ENCODE data around the gene RPL13A. TPM values are rescaled to one million over a fixed set of nuclear protein-coding genes. Genes with fewer than 3 reads are reported as not detected.

The RPL13A gene
- total and polyA plus RNA-seq, 2 donors (not counting 3 experiments of a cell fraction or from before 2014, with no cell fraction given): 2,291 to 4,148 TPM

DNA sequence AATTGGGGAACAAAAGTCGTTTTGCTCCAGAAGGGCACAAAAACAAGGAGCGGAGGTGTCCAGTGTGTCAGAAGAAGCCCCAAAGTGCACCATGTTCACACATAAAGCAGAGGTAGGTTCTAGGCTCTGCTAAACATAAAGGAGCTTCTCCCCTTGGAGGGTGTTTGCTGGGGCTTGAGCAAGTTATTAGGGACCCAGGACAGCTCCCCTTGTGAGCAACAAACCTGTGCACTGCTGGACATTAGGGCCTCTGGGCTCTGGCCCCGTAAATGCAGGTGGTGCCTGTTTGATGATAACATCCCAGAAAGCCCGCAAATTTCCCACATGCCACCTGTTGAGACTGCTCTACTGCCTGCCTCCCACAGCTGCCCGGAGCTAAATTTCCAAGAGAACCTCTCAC lies 51.2 kb downstream of the RPL13A start:
- peaks cover 4% of the 10 kb centered on the region for H3K4me1 ChIP-seq (ENCODE audit: control insufficient read depth, extremely low read depth, insufficient read depth, low read length)
- H3K4me2 ChIP-seq (ENCODE audit: insufficient read depth, low read length): no peak overlapping the region
- no peak for TF ChIP-seq POLR2A (IDR thresholded peaks at IDR 0.05; ENCODE audit: low read depth, low read length)
- TF ChIP-seq POLR2AphosphoS5 (IDR thresholded peaks at IDR 0.05; ENCODE audit: insufficient read depth, low read depth, low read length): no peak
- no peak for TF ChIP-seq MYC (IDR thresholded peaks at IDR 0.05; ENCODE audit: low read depth, low read length)
- TF ChIP-seq GATA2 (IDR thresholded peaks at IDR 0.05; ENCODE audit: insufficient read depth, insufficient read length, low read depth, low read length): no peak
- TF ChIP-seq FOS (IDR thresholded peaks at IDR 0.05; ENCODE audit: borderline replicate concordance, insufficient read depth, low read length): no peak
- no peak for TF ChIP-seq JUN (IDR thresholded peaks at IDR 0.05; ENCODE audit: borderline replicate concordance, insufficient read depth, insufficient read length, low read depth)
- TF ChIP-seq, protein P1, sequence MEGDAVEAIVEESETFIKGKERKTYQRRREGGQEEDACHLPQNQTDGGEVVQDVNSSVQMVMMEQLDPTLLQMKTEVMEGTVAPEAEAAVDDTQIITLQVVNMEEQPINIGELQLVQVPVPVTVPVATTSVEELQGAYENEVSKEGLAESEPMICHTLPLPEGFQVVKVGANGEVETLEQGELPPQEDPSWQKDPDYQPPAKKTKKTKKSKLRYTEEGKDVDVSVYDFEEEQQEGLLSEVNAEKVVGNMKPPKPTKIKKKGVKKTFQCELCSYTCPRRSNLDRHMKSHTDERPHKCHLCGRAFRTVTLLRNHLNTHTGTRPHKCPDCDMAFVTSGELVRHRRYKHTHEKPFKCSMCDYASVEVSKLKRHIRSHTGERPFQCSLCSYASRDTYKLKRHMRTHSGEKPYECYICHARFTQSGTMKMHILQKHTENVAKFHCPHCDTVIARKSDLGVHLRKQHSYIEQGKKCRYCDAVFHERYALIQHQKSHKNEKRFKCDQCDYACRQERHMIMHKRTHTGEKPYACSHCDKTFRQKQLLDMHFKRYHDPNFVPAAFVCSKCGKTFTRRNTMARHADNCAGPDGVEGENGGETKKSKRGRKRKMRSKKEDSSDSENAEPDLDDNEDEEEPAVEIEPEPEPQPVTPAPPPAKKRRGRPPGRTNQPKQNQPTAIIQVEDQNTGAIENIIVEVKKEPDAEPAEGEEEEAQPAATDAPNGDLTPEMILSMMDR (IDR thresholded peaks at IDR 0.05; ENCODE audit: extremely low read depth in 1 of 2, insufficient read depth in 1 of 2, low read depth in 1 of 2, low read length in 2 of 2): no peak
- no peak for TF ChIP-seq EZH2 (IDR thresholded peaks at IDR 0.05; ENCODE audit: borderline replicate concordance, low read depth, low read length, severe bottlenecking)
- no peaks in the 10 kb centered on the region for H3K9me1 ChIP-seq (replicated peaks; ENCODE audit: control insufficient read depth, extremely low read depth, insufficient read depth, low read length)
- H3K9ac ChIP-seq (replicated peaks; ENCODE audit: extremely low read depth, insufficient read depth, low read length): no peak overlapping the region
- BruUV-seq (replicated peaks): no TSS peak
- DNase-seq (ENCODE audit: low read depth, low spot score) (no peak), FAIRE-seq (no peak)
- H4K20me1 ChIP-seq (replicated peaks; ENCODE audit: control insufficient read depth, extremely low read depth, insufficient read depth, low read length): no peaks in the 10 kb centered on the region
- H2AFZ ChIP-seq (ENCODE audit: low read depth, low read length): no peak overlapping the region
- intact Hi-C loops (cut with micrococcal nuclease) (no loop called here), dilution Hi-C loops (cut with MboI; ENCODE audit: extremely low pct_ligation_motif_present, low sequenced_read_pairs) (no loop called here)
- no peaks in the 10 kb centered on the region for H3K27me3 ChIP-seq (ENCODE audit: control insufficient read depth in 2 of 2, insufficient read depth in 2 of 2, low read length in 2 of 2)
- H3K27ac ChIP-seq (ENCODE audit: insufficient read depth, low read depth, low read length): no peak overlapping the region
- H3K79me2 ChIP-seq (ENCODE audit: control insufficient read depth, insufficient read depth, low read length): no peaks in the 10 kb centered on the region
- no peaks in the 10 kb centered on the region for H3K9me3 ChIP-seq (replicated peaks; ENCODE audit: control insufficient read depth, insufficient read depth, low read length)
- H3K4me3 ChIP-seq (replicated peaks in 1 of 3; ENCODE audit: insufficient read depth in 1 of 3, low read depth in 1 of 3, low read length in 3 of 3): no peak overlapping the region
- peaks cover 11 to 15% of the 10 kb centered on the region in 2 experiments for H3K36me3 ChIP-seq (ENCODE audit: control insufficient read depth in 2 of 2, extremely low read depth in 1 of 2, insufficient read depth in 2 of 2, low read length in 2 of 2)
- ChIA-PET POLR2A (no interaction called here), CTCF (interaction anchor here (0.9 to 1.5 kb wide), 3 partner anchors 8 to 36 kb away, joined by 3 read pairs; partner anchors contain the start of gene RCN3)
